Activated CD4-positive, alpha-beta T cell treated with anti-CD3 and anti-CD28 coated beads, Interleukin-2, amount 50 U/mL, for 24 hours (primary cell): ENCODE data around the gene MDFIC.

Experiments used
- DNase-seq, 2 donors: peaks; one replicate each; pipeline ENCODE4 v3.0.0-alpha.2; 2020; ENCODE audit warnings: low read depth in 1 of 2, low spot score in 1 of 2

Gene MDFIC

GRCh38 chr7:114944745-114945625 is 23.1 kb downstream of the MDFIC start:
- no peak for DNase-seq

GRCh38 chr7:114949231-114949630 is 27.3 kb downstream of the MDFIC start:
- DNase-seq = no peak

GRCh38 chr7:114952296-114952695 is 30.4 kb downstream of the MDFIC start:
- DNase-seq = no peak

- no peak for DNase-seq
Measured at GRCh38 chr7:114953724-114954123, 31.8 kb downstream of the MDFIC start.

GRCh38 chr7:114956702-114957101 is 34.8 kb downstream of the MDFIC start:
- no peak for DNase-seq

- DNase-seq = no peak
Measured at GRCh38 chr7:114957444-114957843, 35.5 kb downstream of the MDFIC start.

GRCh38 chr7:114959931-114960330 is 38.0 kb downstream of the MDFIC start:
- DNase-seq = no peak

GRCh38 chr7:114962441-114962840 is 40.5 kb downstream of the MDFIC start:
- DNase-seq = no peak

GRCh38 chr7:114966156-114966555 is 44.3 kb downstream of the MDFIC start:
- no peak for DNase-seq

GRCh38 chr7:114969096-114969495 is 47.2 kb downstream of the MDFIC start:
- DNase-seq = no peak

GRCh38 chr7:114970308-114970707 is 48.4 kb downstream of the MDFIC start:
- DNase-seq = no peak

- DNase-seq = no peak
Measured at GRCh38 chr7:114970732-114971131, 48.8 kb downstream of the MDFIC start.

GRCh38 chr7:114972567-114972966 is 50.7 kb downstream of the MDFIC start:
- DNase-seq = no peak

GRCh38 chr7:114973147-114973546 is 51.3 kb downstream of the MDFIC start:
- DNase-seq = no peak

GRCh38 chr7:114975401-114975800 is 53.5 kb downstream of the MDFIC start:
- DNase-seq = no peak

GRCh38 chr7:114976666-114977065 is 54.8 kb downstream of the MDFIC start:
- DNase-seq = no peak

- no peak for DNase-seq
Measured at GRCh38 chr7:114977277-114977676, 55.4 kb downstream of the MDFIC start.

- DNase-seq = no peak
Measured at GRCh38 chr7:114979388-114979787, 57.5 kb downstream of the MDFIC start.

GRCh38 chr7:114979803-114980507 is 58.1 kb downstream of the MDFIC start:
- no peak for DNase-seq

- DNase-seq = no peak
Measured at GRCh38 chr7:114981323-114981722, 59.4 kb downstream of the MDFIC start.

- DNase-seq = no peak
Measured at GRCh38 chr7:114985116-114985715, 63.3 kb downstream of the MDFIC start.
